Amniotic stem cell (primary cell): ENCODE measurements around the gene TAS2R8.
"Not testable (repeated sequence)": the region's sequence is repeated elsewhere in the genome, so short reads cannot be mapped to it uniquely, and the experiment has no call there.

Source experiments
- DNase-seq: peaks from one replicate; lab custom pipeline; 2025; lab: John Stamatoyannopoulos, UW

TAS2R8 gene, protein sequence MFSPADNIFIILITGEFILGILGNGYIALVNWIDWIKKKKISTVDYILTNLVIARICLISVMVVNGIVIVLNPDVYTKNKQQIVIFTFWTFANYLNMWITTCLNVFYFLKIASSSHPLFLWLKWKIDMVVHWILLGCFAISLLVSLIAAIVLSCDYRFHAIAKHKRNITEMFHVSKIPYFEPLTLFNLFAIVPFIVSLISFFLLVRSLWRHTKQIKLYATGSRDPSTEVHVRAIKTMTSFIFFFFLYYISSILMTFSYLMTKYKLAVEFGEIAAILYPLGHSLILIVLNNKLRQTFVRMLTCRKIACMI

DNA sequence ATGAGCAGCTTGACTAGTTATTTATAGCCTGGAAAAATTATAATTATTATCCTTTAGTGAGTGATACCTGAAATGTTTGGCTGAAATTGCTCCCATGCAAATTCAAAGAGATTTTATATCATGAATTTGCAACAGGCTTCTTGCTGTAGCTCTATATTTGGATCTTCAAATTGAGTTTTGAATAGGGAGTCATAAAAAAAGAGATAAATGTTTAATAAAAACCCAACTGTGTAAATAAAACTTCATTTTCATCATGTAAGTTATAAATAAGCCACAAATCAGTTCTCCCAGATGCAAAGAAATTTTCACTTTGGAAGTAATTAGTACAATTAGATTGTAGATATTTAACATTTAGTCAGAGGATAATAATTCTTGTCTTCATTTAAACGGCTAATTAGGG, at the start of gene TAS2R8:
Gene TAS2R8, minus strand, starts transcription at position 101 of the 400 bp plus-strand sequence. CDS start 306 bp downstream, outside the sequence.
- no peak for DNase-seq

GRCh38 chr12:10855807-10856206, 48.7 kb upstream of the TAS2R8 start:
- no peak for DNase-seq

- no peak for DNase-seq
Measured at GRCh38 chr12:10853776-10854175, 46.7 kb upstream of the TAS2R8 start.

- DNase-seq = no peak
Measured at GRCh38 chr12:10851243-10851858, 44.3 kb upstream of the TAS2R8 start.

DNA sequence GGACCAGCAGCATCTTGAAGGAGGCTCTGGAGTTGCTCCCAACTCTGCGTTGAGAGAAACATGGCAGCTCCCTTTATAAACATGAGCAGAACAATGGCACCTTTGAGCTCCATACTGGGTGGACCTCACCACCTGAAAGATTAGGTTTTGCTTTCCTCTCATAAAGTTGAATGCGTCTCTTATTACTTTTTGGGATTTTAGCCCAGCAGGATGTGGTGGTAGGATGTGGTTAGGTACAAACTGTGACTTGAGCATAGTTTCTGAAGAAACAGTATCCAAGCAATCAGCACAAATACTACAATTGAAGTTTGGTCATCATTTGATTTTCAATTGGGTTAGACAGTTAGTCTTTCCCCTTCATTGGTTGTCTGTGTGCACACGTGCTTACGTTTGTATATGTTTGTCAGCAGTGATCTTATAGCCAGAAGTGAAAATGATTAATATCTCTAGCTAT, 42.4 kb upstream of the TAS2R8 start, which contains the start of gene PRR4:
Gene PRR4, minus strand, starts transcription at position 51 of the 454 bp plus-strand sequence. Its CDS starts 38 bp downstream, at position 13.
- DNase-seq = no peak

DNA sequence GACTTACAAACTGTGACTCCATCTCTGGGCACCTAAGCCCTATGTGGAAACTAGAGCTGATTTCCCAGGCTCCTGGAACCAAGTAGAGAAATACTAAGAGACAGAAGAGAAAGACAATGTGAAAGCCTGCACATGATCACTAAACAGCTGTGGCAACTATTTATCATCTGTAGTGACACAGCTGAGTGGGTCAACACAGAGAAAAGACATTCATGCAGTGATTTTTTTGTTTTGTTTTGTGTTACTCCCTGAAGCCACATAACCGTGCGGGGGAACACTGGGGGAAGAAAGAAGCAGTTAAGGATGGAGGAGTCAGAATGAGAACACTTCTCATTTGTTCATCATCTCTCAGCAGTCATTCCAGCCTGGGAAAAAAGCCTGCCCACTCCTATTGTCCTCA, 40.7 kb upstream of the TAS2R8 start:
- DNase-seq = no peak

DNA sequence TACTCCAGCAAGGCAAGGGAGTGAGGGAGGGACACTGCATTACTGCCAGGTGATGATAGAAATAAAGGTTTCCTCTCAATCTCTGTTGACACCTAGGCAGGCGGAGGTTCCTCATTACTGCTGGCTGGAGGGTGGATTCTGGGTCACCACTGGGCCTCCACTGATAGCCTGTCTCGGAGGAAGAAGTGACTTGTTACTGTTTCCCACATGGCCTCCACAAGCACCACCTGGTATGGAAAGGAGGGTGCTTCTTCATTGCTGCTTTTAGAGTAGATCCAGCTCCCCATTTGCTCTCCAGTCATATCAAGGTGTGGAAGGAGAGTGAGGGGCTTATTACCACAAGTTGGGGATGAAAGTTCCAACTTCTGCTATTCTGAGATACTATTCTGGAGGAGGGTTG, 35.8 kb upstream of the TAS2R8 start:
- no peak for DNase-seq

DNA sequence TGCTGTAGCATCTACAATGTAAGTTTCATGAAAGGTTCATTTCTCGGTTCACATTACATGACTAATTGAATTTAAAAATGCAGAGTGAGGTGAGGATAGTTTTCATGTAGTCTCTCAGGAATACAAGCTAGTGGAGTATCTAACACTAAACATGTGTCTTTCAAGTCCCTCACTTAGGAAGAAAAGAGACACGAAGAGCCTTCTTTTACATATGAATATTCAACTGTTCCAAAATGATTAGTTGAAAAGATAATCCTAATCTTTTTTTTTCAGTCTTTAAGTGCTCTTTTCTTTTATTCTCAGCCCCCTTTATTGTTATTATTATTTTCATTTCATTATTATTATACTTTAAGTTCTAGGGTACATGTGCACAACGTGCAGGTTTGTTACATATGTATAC, 31.4 kb upstream of the TAS2R8 start:
- DNase-seq = no peak

GRCh38 chr12:10829994-10830393, 22.9 kb upstream of the TAS2R8 start:
- no peak for DNase-seq

- no peak for DNase-seq
Measured at GRCh38 chr12:10826258-10826657, 19.2 kb upstream of the TAS2R8 start, which contains the start of gene TAS2R10. TSS of gene TAS2R10 (minus strand) at chr12:10826358. CDS start at chr12:10826269, 89 bp downstream.

DNA sequence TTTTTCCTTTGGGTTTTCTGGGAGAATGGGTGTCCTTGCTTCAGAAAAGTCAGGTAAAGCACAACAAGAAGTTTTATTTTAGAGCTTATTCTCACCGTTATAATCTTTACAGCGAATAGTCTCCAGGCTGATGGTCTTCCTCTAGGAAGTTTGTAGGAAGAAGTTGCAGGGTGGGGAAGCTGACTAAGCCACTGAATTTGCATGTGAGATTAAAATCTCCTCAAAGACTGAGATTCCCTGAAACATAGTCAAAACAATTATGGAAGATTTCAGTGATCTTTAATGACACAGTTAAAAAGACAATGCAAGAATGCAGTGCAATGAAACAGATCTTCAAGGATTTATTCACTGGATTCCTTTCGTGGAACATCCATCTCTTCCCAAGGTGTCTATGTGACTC, 17.9 kb upstream of the TAS2R8 start:
- DNase-seq = no peak

- no peak for DNase-seq
Measured at GRCh38 chr12:10811883-10812536, 4.9 kb upstream of the TAS2R8 start.

DNA sequence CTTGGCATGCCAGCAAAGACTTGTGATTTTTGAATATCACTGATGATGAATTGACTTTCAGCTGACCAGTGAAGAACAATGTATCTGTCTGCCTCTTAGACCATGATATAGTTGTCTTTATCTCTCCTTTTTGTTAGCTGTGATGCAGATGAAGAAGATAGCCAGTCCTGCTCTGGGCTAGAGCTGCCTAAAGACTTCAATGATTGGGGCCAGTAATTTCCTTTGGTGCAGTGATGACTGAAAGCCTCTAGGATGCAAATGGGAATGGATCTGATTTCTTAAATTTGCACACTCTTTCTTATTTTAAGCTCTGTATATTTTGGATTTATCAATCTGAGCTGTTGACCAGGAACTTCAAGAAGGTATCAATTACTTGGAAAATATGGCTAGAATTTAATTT, 3.0 kb upstream of the TAS2R8 start, which contains the start of gene TAS2R9:
Gene TAS2R9, minus strand, starts transcription at position 101 of the 400 bp plus-strand sequence. Its CDS starts 93 bp downstream, at position 8.
- DNase-seq = no peak

GRCh38 chr12:10802587-10802986, 4.5 kb downstream of the TAS2R8 start, which contains the start of gene TAS2R7:
TSS of gene TAS2R7 (minus strand) at chr12:10802627. CDS start at chr12:10802570, 57 bp downstream.
- no peak for DNase-seq

- no peak for DNase-seq
Measured at GRCh38 chr12:10801741-10802140, 5.3 kb downstream of the TAS2R8 start.

DNA sequence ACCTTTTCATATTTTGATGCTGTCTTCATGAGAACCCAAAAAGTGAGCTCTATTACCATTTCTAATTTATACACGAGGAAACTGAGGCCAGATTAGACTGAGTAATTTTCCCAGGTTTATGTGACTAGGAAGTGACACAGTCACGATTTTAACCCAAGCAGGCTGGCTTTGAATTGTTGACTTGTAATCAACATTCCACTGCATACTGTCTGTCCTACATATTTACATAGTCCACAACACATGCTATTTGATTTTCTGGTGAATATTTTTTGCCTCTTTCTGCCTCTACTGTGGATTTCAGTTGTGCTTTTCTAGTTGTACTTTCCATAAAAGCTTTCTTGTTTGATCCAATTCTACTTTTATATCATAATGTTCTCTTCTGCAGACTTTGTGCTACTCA, 12.9 kb downstream of the TAS2R8 start:
- no peak for DNase-seq

GRCh38 chr12:10791769-10792168, 15.3 kb downstream of the TAS2R8 start:
- not testable (repeated sequence) for DNase-seq

DNA sequence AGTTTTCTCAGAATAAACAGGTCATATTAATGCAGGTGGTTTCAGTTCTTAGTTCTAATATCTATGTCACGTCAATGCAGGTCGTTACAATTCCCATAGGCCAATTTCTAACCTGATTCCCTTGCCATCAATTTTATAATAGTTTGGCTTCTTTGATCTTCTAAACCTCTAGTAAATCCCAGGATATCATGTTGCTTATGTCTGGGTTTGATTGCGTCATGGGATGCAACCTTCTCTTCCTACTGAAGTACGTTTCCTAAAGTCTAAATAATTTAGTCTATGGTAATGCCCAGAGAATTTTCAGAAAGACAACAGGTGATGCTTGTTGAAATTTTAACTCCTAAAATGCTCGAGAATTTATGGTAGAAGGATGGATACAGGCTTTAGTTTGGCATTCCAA, 23.8 kb downstream of the TAS2R8 start:
- DNase-seq = no peak

GRCh38 chr12:10779103-10779502, 28.0 kb downstream of the TAS2R8 start:
- DNase-seq = no peak

GRCh38 chr12:10771132-10771733, 35.9 kb downstream of the TAS2R8 start:
- no peak for DNase-seq

GRCh38 chr12:10759657-10760056, 47.4 kb downstream of the TAS2R8 start:
- no peak for DNase-seq

- DNase-seq = no peak
Measured at GRCh38 chr12:10756194-10756593, 50.9 kb downstream of the TAS2R8 start.
